Measurements from ENCODE around the gene GPR21. TPM values are rescaled to one million over a fixed set of nuclear protein-coding genes. Genes with fewer than 3 reads are reported as not detected.

The GPR21 gene
- total and polyA plus RNA-seq, 2 of the 13 experiments (the other 11 are each of a cell fraction or from before 2014, with no cell fraction given) = 0.29 to 0.32 TPM

DNA sequence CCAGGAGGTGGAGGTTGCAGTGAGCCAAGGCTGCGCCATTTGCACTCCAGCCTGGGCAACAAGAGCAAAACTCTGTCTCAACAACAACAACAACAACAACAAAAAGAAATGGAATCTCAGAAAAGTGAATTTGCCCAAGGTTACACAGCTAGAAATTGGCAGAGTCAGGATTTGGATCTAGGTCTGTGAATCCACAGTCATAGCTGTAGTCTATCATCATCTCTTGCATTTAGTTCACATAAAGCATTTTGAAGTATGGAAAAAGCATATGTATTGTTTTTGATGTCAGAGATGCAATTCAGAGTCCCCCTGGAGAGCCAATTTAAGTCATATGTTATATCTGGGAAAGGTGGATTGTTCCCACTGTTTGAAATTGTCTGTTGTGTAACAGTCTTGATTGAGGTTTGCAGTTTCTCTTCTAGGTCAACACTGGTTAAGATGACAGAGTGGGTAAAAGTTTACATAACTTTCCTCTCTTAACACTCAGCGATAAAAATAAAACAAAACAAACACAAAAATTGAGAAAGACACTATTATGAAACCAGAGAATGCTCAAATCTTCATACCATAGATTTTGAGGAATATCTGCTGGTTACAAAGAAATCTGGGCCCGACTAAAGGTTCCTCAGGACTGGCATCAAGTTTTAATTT lies 21.5 kb upstream of the GPR21 start (continued):
- TF ChIP-seq ZNF253 (CRISPR knock-in tag; IDR thresholded peaks at IDR 0.05; ENCODE audit: borderline replicate concordance) (no peak), ZNF484 (CRISPR knock-in tag; IDR thresholded peaks at IDR 0.05; ENCODE audit: borderline replicate concordance, low read depth) (no peak), ZFY (CRISPR knock-in tag; IDR thresholded peaks at IDR 0.05) (no peak), ZKSCAN1 (IDR thresholded peaks at IDR 0.05; ENCODE audit: low read length) (no peak), CC2D1A (CRISPR knock-in tag; IDR thresholded peaks at IDR 0.05) (no peak), TAF1 (CRISPR knock-in tag; IDR thresholded peaks at IDR 0.05) (no peak), RARA (CRISPR knock-in tag; IDR thresholded peaks at IDR 0.05) (peak; percentile 89), ZBTB20 (CRISPR knock-in tag; IDR thresholded peaks at IDR 0.05; ENCODE audit: borderline replicate concordance, low read depth) (no peak), ZNF766 (CRISPR knock-in tag; IDR thresholded peaks at IDR 0.05; ENCODE audit: borderline replicate concordance) (no peak), ZNF263 (CRISPR knock-in tag; IDR thresholded peaks at IDR 0.05) (no peak), SNAPC4 (CRISPR knock-in tag; IDR thresholded peaks at IDR 0.05) (no peak), GABPB1 (CRISPR knock-in tag; IDR thresholded peaks at IDR 0.05) (no peak), ZBTB8A (CRISPR knock-in tag; IDR thresholded peaks at IDR 0.05; ENCODE audit: borderline replicate concordance, low read depth) (no peak), SP140L (CRISPR knock-in tag; IDR thresholded peaks at IDR 0.05; ENCODE audit: borderline replicate concordance) (no peak), ZFP41 (CRISPR knock-in tag; IDR thresholded peaks at IDR 0.05; ENCODE audit: borderline replicate concordance) (no peak)
- TF ChIP-seq, protein P1, sequence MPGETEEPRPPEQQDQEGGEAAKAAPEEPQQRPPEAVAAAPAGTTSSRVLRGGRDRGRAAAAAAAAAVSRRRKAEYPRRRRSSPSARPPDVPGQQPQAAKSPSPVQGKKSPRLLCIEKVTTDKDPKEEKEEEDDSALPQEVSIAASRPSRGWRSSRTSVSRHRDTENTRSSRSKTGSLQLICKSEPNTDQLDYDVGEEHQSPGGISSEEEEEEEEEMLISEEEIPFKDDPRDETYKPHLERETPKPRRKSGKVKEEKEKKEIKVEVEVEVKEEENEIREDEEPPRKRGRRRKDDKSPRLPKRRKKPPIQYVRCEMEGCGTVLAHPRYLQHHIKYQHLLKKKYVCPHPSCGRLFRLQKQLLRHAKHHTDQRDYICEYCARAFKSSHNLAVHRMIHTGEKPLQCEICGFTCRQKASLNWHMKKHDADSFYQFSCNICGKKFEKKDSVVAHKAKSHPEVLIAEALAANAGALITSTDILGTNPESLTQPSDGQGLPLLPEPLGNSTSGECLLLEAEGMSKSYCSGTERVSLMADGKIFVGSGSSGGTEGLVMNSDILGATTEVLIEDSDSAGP (CRISPR knock-in tag; IDR thresholded peaks at IDR 0.05; ENCODE audit: borderline replicate concordance) = no peak
- TF ChIP-seq, protein P2, sequence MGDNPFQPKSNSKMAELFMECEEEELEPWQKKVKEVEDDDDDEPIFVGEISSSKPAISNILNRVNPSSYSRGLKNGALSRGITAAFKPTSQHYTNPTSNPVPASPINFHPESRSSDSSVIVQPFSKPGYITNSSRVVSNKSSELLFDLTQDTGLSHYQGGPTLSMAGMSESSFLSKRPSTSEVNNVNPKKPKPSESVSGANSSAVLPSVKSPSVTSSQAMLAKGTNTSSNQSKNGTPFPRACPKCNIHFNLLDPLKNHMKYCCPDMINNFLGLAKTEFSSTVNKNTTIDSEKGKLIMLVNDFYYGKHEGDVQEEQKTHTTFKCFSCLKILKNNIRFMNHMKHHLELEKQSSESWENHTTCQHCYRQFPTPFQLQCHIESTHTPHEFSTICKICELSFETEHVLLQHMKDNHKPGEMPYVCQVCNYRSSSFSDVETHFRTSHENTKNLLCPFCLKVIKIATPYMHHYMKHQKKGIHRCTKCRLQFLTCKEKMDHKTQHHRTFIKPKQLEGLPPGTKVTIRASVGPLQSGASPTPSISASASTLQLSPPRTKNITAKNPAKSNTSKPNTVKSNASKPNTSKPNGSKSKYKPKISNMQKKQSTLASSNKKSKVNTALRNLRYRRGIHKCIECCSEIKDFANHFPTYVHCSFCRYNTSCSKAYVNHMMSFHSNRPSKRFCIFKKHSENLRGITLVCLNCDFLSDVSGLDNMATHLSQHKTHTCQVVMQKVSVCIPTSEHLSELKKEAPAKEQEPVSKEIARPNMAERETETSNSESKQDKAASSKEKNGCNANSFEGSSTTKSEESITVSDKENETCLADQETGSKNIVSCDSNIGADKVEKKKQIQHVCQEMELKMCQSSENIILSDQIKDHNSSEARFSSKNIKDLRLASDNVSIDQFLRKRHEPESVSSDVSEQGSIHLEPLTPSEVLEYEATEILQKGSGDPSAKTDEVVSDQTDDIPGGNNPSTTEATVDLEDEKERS (CRISPR knock-in tag; IDR thresholded peaks at IDR 0.05) = no peak
- TF ChIP-seq, protein P3, sequence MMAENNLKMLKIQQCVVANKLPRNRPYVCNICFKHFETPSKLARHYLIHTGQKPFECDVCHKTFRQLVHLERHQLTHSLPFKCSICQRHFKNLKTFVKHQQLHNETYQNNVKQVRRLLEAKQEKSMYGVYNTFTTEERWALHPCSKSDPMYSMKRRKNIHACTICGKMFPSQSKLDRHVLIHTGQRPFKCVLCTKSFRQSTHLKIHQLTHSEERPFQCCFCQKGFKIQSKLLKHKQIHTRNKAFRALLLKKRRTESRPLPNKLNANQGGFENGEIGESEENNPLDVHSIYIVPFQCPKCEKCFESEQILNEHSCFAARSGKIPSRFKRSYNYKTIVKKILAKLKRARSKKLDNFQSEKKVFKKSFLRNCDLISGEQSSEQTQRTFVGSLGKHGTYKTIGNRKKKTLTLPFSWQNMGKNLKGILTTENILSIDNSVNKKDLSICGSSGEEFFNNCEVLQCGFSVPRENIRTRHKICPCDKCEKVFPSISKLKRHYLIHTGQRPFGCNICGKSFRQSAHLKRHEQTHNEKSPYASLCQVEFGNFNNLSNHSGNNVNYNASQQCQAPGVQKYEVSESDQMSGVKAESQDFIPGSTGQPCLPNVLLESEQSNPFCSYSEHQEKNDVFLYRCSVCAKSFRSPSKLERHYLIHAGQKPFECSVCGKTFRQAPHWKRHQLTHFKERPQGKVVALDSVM (CRISPR knock-in tag; IDR thresholded peaks at IDR 0.05) = no peak
